Stromal cell of bone marrow (primary cell): ENCODE measurements around the gene GCNT2.
"Not testable (repeated sequence)": the region's sequence is repeated elsewhere in the genome, so short reads cannot be mapped to it uniquely, and the experiment has no call there.

Experiments
- DNase-seq: peaks from one replicate; pipeline ENCODE4 v3.0.0-alpha.2; 2012; ENCODE audit warnings: low read depth

Gene GCNT2

GRCh38 chr6:10547809-10548208, 26.7 kb downstream of the GCNT2 start:
- no peak for DNase-seq

GRCh38 chr6:10550764-10551163, 29.6 kb downstream of the GCNT2 start:
- DNase-seq = no peak

- no peak for DNase-seq
These were observed 31.2 kb downstream of the GCNT2 start for GRCh38 chr6:10552270-10552810.

GRCh38 chr6:10553871-10554270, 32.7 kb downstream of the GCNT2 start:
- no peak for DNase-seq

GRCh38 chr6:10554826-10555225, 33.7 kb downstream of the GCNT2 start:
- no peak for DNase-seq

- peak; percentile 11 for DNase-seq
These were observed 34.6 kb downstream of the GCNT2 start for GRCh38 chr6:10555625-10556309.

- no peak for DNase-seq
These were observed 35.4 kb downstream of the GCNT2 start for GRCh38 chr6:10556589-10556988.

- DNase-seq = no peak
These were observed 35.8 kb downstream of the GCNT2 start for GRCh38 chr6:10556992-10557391.

- no peak for DNase-seq
These were observed 36.8 kb downstream of the GCNT2 start for GRCh38 chr6:10557913-10558312.

GRCh38 chr6:10558565-10558964, 37.4 kb downstream of the GCNT2 start:
- DNase-seq = no peak

GRCh38 chr6:10559522-10560152, 38.5 kb downstream of the GCNT2 start:
- no peak for DNase-seq

GRCh38 chr6:10561611-10562199, 40.6 kb downstream of the GCNT2 start:
- no peak for DNase-seq

- DNase-seq = no peak
These were observed 44.0 kb downstream of the GCNT2 start for GRCh38 chr6:10564975-10565673.

- no peak for DNase-seq
These were observed 44.8 kb downstream of the GCNT2 start for GRCh38 chr6:10565913-10566312.

GRCh38 chr6:10567256-10568026, 46.3 kb downstream of the GCNT2 start:
- no peak for DNase-seq

- DNase-seq = no peak
These were observed 48.4 kb downstream of the GCNT2 start for GRCh38 chr6:10569392-10570127.

GRCh38 chr6:10575519-10575918, 54.4 kb downstream of the GCNT2 start:
- DNase-seq = not testable (repeated sequence)

- no peak for DNase-seq
These were observed 55.1 kb downstream of the GCNT2 start for GRCh38 chr6:10576226-10576625.

- DNase-seq = no peak
These were observed 56.0 kb downstream of the GCNT2 start for GRCh38 chr6:10577112-10577511.

GRCh38 chr6:10578723-10579122, 57.6 kb downstream of the GCNT2 start:
- DNase-seq = no peak

- no peak for DNase-seq
These were observed 58.7 kb downstream of the GCNT2 start for GRCh38 chr6:10579803-10580202.
